Keratinocyte (primary cell): ENCODE data around the gene SERPINB12. TPM values are rescaled to one million over a fixed set of nuclear protein-coding genes. Genes with fewer than 3 reads are reported as not detected.

Source experiments
- DNase-seq: peaks from one replicate; pipeline ENCODE4 v3.0.0-alpha.2; 2011; ENCODE audit warnings: low read depth, missing footprints, low spot score
- FAIRE-seq: peaks from 2 replicates; lab custom pipeline; 2011; peaks lifted over from hg19 to GRCh38; lab: Jason Lieb, UNC
- H2AFZ ChIP-seq: 2 replicates; pipeline ENCODE4 v1.6.0; 2012; ENCODE audit warnings: low read length, control low read depth, inconsistent platforms; ENCODE audit not compliant: control insufficient read depth
- H3K27ac ChIP-seq: 2 replicates; pipeline ENCODE4 v1.5.1; 2011; ENCODE audit warnings: low read length; ENCODE audit not compliant: control insufficient read depth, insufficient read depth
- H3K27me3 ChIP-seq: 3 replicates; pipeline ENCODE4 v1.6.0; 2011; ENCODE audit warnings: low read length; ENCODE audit not compliant: control insufficient read depth, insufficient read depth; ENCODE audit errors: extremely low read depth
- H3K36me3 ChIP-seq, 2 experiments: 2 replicates in 1 of 2; 3 replicates in 1 of 2; pipeline ENCODE4 v1.5.1; 2011; ENCODE audit warnings: low read length in 2 of 2, mild to moderate bottlenecking in 1 of 2; ENCODE audit not compliant: control insufficient read depth in 2 of 2, insufficient read depth in 2 of 2; ENCODE audit errors: extremely low read depth in 1 of 2
- H3K4me1 ChIP-seq: 3 replicates; pipeline ENCODE4 v1.5.1; 2011; ENCODE audit warnings: low read length; ENCODE audit not compliant: control insufficient read depth, insufficient read depth; ENCODE audit errors: extremely low read depth
- H3K4me2 ChIP-seq: 3 replicates; pipeline ENCODE4 v1.6.0; 2011; ENCODE audit warnings: low read depth, low read length; ENCODE audit not compliant: control insufficient read depth, insufficient read depth; ENCODE audit errors: extremely low read depth
- H3K4me3 ChIP-seq, 3 experiments: fragments of 200-600 bp in 1 of 3; sonication (generic) in 1 of 3; 2 replicates in 2 of 3; 3 replicates in 1 of 3; pipeline ENCODE4 v1.5.1; 2011 to 2016; ENCODE audit warnings: low read length in 3 of 3, mild to moderate bottlenecking in 3 of 3, control low read depth in 2 of 3, inconsistent platforms in 1 of 3, low read depth in 1 of 3, mixed read lengths in 1 of 3, mixed run types in 1 of 3, moderate library complexity in 1 of 3; ENCODE audit not compliant: control insufficient read depth in 2 of 3, insufficient read depth in 2 of 3; ENCODE audit errors: extremely low read depth in 1 of 3
- H3K79me2 ChIP-seq: 2 replicates; pipeline ENCODE4 v1.6.0; 2012; ENCODE audit warnings: low read length; ENCODE audit not compliant: control insufficient read depth, insufficient read depth
- H3K9ac ChIP-seq: 3 replicates; pipeline ENCODE4 v1.6.0; 2011; ENCODE audit warnings: low read length; ENCODE audit not compliant: control insufficient read depth, insufficient read depth; ENCODE audit errors: extremely low read depth
- H3K9me1 ChIP-seq: 3 replicates; pipeline ENCODE4 v1.6.0; 2011; ENCODE audit warnings: low read length; ENCODE audit not compliant: control insufficient read depth, insufficient read depth; ENCODE audit errors: extremely low read depth
- H3K9me3 ChIP-seq: 2 replicates; pipeline ENCODE4 v1.5.1; 2012; ENCODE audit warnings: low read depth, low read length; ENCODE audit not compliant: control insufficient read depth
- H4K20me1 ChIP-seq: 3 replicates; pipeline ENCODE4 v1.6.0; 2011; ENCODE audit warnings: low read length; ENCODE audit not compliant: control insufficient read depth, insufficient read depth; ENCODE audit errors: extremely low read depth
- CTCF ChIP-seq, 3 experiments: IDR thresholded peaks in 1 of 3; conservative IDR thresholded peaks in 1 of 3; optimal IDR thresholded peaks in 1 of 3; 2 replicates in 2 of 3; 3 replicates in 1 of 3; pipeline versions ENCODE3 to v1.5.1; 2011; ENCODE audit warnings: low read length in 3 of 3, mild to moderate bottlenecking in 3 of 3, moderate library complexity in 2 of 3, control low read depth in 1 of 3, inconsistent platforms in 1 of 3; ENCODE audit not compliant: insufficient read depth in 2 of 3; ENCODE audit errors: extremely low read depth in 1 of 3
- EZH2 ChIP-seq: IDR thresholded peaks from one replicate; pipeline ENCODE4 v1.6.1; 2012; ENCODE audit warnings: inconsistent platforms, mild to moderate bottlenecking, low read length, moderate library complexity
- dilution Hi-C: fragments of 300-500 bp; cut with MboI; formaldehyde crosslinking; loops from one replicate; pipeline ENCODE4 v1.7.0; 2020; ENCODE audit warnings: low sequenced_read_pairs; ENCODE audit not compliant: extremely low pct_ligation_motif_present
- polyA plus RNA-seq, 5 experiments: library from polyadenylated mRNA; depleted of rRNA in 3 of 5; stranded (reverse) in 3 of 5; stranded (forward) in 1 of 5; unstranded in 1 of 5; fragments of >200 nt; gene quantifications; 1 replicate in 1 of 5; 2 replicates in 3 of 5; 3 replicates in 1 of 5; pipeline versions ENCODE4 v1.2.1 to v1.2.3, GENCODE V29; 2011 to 2012; ENCODE audit warnings: missing spikeins in 2 of 5, low read depth in 1 of 5, low replicate concordance in 1 of 5

SERPINB12 gene
- polyA plus RNA-seq, 1 donor (not counting 4 experiments of a cell fraction or from before 2014, with no cell fraction given), result 0.10 TPM

DNA sequence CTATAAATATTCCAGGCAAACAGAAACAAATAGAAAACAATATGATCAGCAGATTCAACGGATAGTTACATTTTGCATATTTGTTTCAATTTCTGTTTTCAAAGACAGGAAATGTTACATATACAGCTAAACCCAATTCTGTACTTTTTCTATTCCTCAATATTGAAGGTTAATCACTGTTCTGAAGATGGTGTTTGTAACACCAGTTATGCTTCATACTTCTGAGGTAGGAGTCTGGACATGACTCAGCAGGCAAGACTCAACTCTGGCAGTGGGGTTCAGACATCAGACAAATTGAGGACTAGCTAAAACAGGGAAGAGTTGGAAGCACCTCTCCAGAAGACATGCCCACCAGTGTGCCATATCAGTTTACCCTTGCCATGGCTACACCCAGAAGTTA lies 61.6 kb downstream of the SERPINB12 start:
- Histone ChIP-seq H4K20me1 (no peaks in the 10 kb centered on the region), H3K27me3 (no peaks in the 10 kb centered on the region), H3K36me3 (no peaks in the 10 kb centered on the region), H3K4me3 (peak overlapping the region in 2 of 3 experiments; percentile 30 to 51), H3K9me1 (no peaks in the 10 kb centered on the region), H3K27ac (peak overlapping the region; percentile 85), H3K4me2 (peak overlapping the region; percentile 69), H3K79me2 (no peaks in the 10 kb centered on the region), H3K9me3 (no peaks in the 10 kb centered on the region), H3K9ac (peak overlapping the region; percentile 30), H3K4me1 (peaks cover 27% of the 10 kb centered on the region), H2AFZ (peak overlapping the region; percentile 68)
- peak; percentile 97 for FAIRE-seq
- DNase-seq, result no peak
- TF ChIP-seq CTCF (optimal IDR thresholded peaks at IDR 0.05 in 1 of 3, IDR thresholded peaks at IDR 0.05 in 1 of 3, conservative IDR thresholded peaks at IDR 0.05 in 1 of 3; ENCODE audit: extremely low read depth in 1 of 3, insufficient read depth in 2 of 3, low read length in 3 of 3) (no peak), EZH2 (no peak)
- dilution Hi-C loops, result no loop called here

- FAIRE-seq (peak; percentile 96), DNase-seq (peak; percentile 75)
- Histone ChIP-seq H3K9ac (peak overlapping the region; percentile 36), H3K4me2 (peak overlapping the region; percentile 69), H3K36me3 (no peaks in the 10 kb centered on the region), H3K9me1 (no peaks in the 10 kb centered on the region), H3K4me1 (peaks cover 27% of the 10 kb centered on the region), H2AFZ (peak overlapping the region; percentile 19), H3K79me2 (no peaks in the 10 kb centered on the region), H4K20me1 (no peaks in the 10 kb centered on the region), H3K27ac (peak overlapping the region; percentile 85), H3K27me3 (no peaks in the 10 kb centered on the region), H3K9me3 (no peaks in the 10 kb centered on the region), H3K4me3 (no peak overlapping the region)
- TF ChIP-seq CTCF (optimal IDR thresholded peaks at IDR 0.05 in 1 of 3, IDR thresholded peaks at IDR 0.05 in 1 of 3, conservative IDR thresholded peaks at IDR 0.05 in 1 of 3; ENCODE audit: extremely low read depth in 1 of 3, insufficient read depth in 2 of 3, low read length in 3 of 3) (no peak), EZH2 (no peak)
- dilution Hi-C loops, result no loop called here
These were observed 62.8 kb downstream of the SERPINB12 start for GRCh38 chr18:63604791-63605567.
